GM18868 (cell line): ENCODE results near the gene DEGS2.

Experiments
- ATAC-seq: cut with Tn5 transposase; IDR thresholded peaks from one replicate; pipeline ENCODE4 v1.9.1; 2021; ENCODE audit warnings: mild to moderate bottlenecking, moderate library complexity; ENCODE audit not compliant: unreplicated experiment

DEGS2 gene

GRCh38 chr14:100096656-100097055 lies 62.8 kb downstream of the DEGS2 start:
- ATAC-seq = no peak
